ENCODE results near the gene CACNA1D.

Gene CACNA1D

DNA sequence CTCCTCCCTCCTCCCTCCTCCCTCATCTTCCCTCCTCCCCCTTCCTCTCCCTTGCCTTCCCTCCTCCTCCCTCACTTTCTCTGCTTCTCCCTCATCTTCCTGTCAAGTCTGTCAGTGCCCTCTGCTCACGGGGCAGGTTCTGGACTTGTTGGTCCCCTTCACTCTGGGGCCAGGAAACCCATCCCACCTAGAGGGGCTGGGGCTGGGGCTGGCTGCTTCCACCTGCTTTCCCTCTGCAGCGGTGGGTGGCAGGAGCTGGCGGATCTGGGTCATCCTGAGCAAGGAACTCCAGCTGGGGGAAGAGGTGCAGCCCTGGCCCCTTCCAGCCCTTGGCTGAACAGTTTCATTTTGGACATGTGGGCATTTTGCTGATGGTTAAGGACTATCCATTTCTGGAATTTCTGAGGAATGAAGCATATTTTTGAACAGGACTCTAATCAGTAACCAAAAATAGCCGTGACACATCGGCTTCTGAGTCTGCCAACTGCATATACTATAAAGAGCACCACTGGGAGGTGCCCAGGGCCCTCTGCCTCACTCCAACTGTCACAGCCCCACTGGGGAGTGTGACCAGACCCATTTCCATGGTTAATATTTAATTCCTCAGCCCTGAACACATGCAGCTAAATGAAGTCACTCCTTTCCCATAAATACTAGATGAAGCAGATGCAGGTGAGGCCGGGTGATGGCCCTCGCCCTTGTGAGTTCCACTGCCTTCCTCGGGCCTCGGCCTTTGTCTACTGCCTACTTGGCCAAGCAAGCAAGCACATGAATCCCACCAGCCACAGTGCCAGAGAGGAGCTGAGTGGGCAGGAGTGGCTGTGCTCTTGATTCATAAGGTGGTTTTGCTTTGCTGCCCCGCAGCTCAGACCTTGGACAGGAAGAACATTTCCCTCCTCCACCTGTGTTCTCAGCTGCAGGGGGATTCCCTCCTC lies 312.0 kb downstream of the CACNA1D start:
- peak; percentile 7; the same call in 1 of the 2 replicates for TF ChIP-seq POLR2A (IDR thresholded peaks at IDR 0.05; ENCODE audit: low read depth, low read length)
- DNase-seq (ENCODE audit: insufficient read length, low spot score) (peak; percentile 62), FAIRE-seq (no peak)

DNA sequence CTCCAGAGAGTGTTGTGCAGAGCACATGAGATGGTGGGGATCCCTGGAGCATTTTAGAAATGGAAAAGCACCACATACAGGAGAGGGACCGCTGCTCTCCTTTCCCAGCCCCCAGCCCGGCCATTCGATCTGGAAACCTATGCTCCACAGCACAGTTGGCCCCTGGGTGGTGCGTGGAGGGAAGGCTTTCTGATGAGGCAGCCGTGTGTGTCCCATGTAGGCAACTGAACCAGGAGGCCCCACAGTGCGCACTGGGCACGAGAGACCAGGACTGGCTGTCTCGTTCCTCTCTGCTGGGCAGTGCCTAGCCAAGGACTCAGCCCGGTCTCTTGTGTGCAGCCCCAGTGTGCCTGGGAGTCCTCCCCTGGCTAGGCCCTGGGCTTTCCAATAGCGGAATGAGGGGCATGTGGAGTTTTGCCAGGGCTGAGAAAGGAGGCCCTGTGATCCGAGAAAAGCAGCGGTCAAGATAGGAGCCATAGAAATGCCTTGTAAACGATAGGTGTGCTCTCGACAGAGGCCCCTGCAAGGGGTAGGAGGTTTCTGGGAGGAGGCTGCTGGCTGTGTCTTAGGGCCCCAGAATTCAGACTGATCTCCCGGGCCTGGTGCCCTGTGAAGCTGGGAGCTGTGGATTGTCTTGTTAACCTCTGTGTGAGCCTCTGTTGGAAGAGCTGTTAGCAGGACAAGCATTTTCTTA lies 312.9 kb downstream of the CACNA1D start:
- DNase-seq (ENCODE audit: insufficient read length, low spot score) (no peak), FAIRE-seq (no peak)
- no peak for TF ChIP-seq POLR2A (IDR thresholded peaks at IDR 0.05; ENCODE audit: low read depth, low read length)

DNA sequence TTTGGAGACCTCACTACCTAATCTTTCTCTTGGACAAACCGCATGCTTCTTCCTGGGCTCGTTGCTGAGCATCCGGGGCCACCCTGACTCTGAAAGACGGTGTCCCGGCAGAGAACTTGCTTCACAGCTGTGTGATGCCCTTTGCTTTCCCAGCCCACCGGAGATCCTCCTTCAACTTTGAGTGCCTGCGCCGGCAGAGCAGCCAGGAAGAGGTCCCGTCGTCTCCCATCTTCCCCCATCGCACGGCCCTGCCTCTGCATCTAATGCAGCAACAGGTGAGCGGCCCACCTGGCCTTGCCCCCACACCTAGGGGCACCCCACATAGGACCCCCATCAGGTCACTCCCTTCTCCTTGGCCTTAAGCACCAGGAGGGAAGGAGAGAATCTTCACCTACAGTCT lies 314.1 kb downstream of the CACNA1D start:
- no peak for TF ChIP-seq POLR2A (IDR thresholded peaks at IDR 0.05; ENCODE audit: low read depth, low read length)
- FAIRE-seq: no peak
- no peak for DNase-seq (ENCODE audit: insufficient read length, low spot score)

DNA sequence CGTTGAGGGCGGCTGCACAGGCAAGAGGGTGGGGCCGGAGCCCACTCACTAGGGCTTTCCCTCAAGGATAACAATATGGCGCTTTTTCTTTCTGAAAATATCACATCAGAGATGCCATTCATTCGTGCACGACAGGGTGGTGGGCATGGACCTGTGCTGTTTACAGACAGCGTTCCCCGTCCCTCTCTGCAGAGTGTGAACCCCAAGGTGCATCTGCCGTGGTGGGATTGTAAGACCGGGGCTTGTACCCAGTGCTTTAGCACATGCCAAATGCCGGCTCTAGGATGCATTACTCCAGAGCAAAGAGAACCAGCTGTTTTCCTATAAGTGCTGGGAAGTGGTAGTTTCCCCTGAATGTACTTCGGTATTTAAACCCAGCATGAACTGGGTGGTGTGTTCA lies 314.9 kb downstream of the CACNA1D start:
- no peak for TF ChIP-seq POLR2A (IDR thresholded peaks at IDR 0.05; ENCODE audit: low read depth, low read length)
- no peak for DNase-seq (ENCODE audit: insufficient read length, low spot score)
- no peak for FAIRE-seq

DNA sequence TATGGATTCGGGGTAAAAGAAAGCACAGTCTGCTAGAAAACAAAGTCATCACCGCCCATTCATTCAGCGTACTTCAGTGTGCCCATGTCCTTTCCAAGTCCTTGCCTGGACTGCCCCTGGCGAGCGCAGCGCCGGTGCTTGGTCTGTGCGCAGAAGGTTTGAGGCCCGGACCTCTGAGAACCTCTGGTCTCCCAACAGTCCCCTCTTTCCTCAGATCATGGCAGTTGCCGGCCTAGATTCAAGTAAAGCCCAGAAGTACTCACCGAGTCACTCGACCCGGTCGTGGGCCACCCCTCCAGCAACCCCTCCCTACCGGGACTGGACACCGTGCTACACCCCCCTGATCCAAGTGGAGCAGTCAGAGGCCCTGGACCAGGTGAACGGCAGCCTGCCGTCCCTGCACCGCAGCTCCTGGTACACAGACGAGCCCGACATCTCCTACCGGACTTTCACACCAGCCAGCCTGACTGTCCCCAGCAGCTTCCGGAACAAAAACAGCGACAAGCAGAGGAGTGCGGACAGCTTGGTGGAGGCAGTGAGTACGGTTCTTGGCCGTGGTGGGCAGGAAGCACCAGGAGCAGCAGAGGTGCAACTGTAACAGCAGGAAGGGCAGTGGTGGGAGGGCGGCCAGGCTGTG lies 315.5 kb downstream of the CACNA1D start:
- DNase-seq (ENCODE audit: insufficient read length, low spot score): no peak
- no peak for TF ChIP-seq POLR2A (IDR thresholded peaks at IDR 0.05; ENCODE audit: low read depth, low read length)
- no peak for FAIRE-seq

DNA sequence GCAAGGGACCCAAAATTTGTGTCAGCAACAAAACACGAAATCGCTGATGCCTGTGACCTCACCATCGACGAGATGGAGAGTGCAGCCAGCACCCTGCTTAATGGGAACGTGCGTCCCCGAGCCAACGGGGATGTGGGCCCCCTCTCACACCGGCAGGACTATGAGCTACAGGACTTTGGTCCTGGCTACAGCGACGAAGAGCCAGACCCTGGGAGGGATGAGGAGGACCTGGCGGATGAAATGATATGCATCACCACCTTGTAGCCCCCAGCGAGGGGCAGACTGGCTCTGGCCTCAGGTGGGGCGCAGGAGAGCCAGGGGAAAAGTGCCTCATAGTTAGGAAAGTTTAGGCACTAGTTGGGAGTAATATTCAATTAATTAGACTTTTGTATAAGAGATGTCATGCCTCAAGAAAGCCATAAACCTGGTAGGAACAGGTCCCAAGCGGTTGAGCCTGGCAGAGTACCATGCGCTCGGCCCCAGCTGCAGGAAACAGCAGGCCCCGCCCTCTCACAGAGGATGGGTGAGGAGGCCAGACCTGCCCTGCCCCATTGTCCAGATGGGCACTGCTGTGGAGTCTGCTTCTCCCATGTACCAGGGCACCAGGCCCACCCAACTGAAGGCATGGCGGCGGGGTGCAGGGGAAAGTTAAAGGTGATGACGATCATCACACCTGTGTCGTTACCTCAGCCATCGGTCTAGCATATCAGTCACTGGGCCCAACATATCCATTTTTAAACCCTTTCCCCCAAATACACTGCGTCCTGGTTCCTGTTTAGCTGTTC lies 316.9 kb downstream of the CACNA1D start:
- no peak for FAIRE-seq
- no peak for DNase-seq (ENCODE audit: insufficient read length, low spot score)
- no peak for TF ChIP-seq POLR2A (IDR thresholded peaks at IDR 0.05; ENCODE audit: low read depth, low read length)

DNA sequence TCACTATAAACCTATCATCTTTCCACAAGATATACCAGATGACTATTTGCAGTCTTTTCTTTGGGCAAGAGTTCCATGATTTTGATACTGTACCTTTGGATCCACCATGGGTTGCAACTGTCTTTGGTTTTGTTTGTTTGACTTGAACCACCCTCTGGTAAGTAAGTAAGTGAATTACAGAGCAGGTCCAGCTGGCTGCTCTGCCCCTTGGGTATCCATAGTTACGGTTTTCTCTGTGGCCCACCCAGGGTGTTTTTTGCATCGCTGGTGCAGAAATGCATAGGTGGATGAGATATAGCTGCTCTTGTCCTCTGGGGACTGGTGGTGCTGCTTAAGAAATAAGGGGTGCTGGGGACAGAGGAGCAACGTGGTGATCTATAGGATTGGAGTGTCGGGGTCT lies 318.0 kb downstream of the CACNA1D start:
- TF ChIP-seq POLR2A (IDR thresholded peaks at IDR 0.05; ENCODE audit: low read depth, low read length): no peak
- FAIRE-seq: no peak
- no peak for DNase-seq (ENCODE audit: insufficient read length, low spot score)

DNA sequence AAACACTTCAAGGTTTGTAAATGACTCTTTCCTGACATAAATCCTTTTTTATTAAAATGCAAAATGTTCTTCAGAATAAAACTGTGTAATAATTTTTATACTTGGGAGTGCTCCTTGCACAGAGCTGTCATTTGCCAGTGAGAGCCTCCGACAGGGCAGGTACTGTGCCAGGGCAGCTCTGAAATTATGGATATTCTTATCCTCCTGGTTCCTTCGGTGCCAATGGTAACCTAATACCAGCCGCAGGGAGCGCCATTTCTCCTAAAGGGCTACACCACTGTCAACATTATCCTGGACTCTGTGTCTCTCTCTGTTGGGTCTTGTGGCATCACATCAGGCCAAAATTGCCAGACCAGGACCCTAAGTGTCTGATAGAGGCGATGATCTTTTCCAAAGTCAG lies 318.8 kb downstream of the CACNA1D start:
- no peak for TF ChIP-seq POLR2A (IDR thresholded peaks at IDR 0.05; ENCODE audit: low read depth, low read length)
- DNase-seq (ENCODE audit: insufficient read length, low spot score) (no peak), FAIRE-seq (no peak)

DNA sequence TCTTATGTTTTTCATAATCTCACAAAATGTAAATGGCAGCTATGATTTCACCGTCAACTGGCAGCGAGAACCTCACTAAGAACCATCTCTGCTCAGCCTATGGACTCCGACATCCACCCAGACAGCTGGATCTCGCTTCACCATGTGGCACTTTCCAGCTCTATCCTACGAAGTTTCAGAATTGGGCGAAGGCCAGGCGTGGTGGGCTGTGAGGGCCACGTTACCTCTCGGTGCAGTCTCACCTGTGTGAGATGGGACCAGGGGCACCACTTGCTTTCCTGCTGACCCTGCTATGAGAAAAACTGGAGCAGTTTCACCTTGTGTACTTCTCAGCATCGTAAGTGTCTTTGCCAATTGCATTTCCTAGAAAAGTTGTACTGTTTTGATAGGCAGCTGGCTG lies 319.5 kb downstream of the CACNA1D start:
- FAIRE-seq: no peak
- no peak for TF ChIP-seq POLR2A (IDR thresholded peaks at IDR 0.05; ENCODE audit: low read depth, low read length)

DNA sequence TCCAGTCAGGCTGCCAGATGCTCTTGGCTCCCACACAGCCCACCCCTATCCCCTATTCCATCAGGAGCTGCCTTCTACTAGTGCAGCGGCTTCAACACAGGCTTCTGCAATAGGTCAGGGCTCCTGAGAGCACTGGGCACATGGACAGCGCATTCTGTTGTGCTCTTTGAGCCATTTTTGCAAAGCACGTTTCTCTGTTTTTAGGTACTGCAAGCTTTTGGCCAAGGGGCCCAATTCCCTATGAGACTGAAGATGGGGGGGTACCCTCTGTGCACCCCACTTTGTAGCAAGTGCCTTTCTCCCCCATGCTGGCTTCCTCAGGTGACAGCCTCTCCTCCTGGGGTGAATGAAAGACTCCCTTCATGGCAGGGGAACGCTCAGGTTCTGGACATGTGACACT lies 320.7 kb downstream of the CACNA1D start:
- TF ChIP-seq POLR2A (IDR thresholded peaks at IDR 0.05; ENCODE audit: low read depth, low read length): no peak
- no peak for DNase-seq (ENCODE audit: insufficient read length, low spot score)
- no peak for FAIRE-seq

More for the DNA sequence above, 319.5 kb downstream of the CACNA1D start:
- DNase-seq (ENCODE audit: insufficient read length, low spot score): no peak

DNA sequence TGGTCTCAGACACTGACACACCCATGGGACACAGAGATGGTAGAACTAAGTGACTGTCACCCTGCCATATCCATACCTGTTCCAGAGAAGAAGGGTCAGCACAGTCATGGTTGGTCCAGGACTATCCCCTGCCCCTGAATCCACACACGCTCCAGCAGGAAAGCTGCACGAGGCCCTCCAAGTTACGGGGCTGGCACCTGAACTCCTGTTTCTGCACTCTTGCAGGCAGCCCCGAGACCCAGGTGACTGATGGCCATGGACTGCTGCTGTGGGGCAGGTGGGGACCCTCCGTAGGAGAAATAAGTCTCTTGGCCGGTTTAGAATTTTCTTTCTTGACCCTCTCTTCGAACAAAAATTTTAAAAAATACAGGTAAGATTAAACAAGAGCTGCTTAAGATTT lies 321.2 kb downstream of the CACNA1D start:
- DNase-seq (ENCODE audit: insufficient read length, low spot score) (no peak), FAIRE-seq (no peak)
- no peak for TF ChIP-seq POLR2A (IDR thresholded peaks at IDR 0.05; ENCODE audit: low read depth, low read length)

DNA sequence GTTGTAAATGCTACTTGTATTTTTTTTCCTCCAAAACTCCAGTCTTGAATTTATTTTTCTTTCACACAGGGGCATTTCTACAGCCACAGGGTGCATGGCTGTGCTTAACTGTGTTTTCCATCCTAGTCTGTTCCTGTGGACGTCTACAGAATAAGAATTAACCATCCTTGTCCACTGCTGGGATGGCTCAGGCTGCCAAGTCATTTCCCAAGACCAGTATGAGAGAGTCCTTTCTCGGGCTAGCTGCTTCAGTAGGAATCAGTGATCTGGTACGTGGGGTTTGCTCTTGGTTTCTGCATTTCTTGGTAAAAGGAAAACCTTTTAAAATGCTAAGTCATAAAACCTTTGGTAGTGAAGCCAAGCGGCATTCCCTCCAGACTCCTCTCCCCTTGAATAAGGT lies 322.0 kb downstream of the CACNA1D start:
- no peak for FAIRE-seq

DNA sequence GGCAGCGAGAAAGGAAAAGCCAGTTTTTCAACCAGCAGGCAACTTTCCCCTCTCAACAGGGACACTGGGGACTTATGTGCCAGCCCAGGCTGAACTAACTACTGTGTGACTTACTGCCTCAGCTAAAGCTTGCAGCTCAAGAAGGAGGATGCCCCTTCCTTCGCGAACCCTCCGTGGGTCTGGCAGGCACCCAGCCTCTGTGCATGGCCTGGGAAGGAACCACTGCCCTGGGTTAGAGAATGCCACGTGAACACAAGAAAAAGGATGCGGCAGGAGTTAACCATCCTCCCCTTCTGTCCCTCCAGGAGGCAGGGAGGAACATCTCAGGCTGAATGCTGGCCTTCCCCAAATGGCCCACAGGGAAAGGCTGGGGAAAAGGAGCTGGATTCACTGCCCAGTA lies 322.8 kb downstream of the CACNA1D start:
- no peak for FAIRE-seq
- no peak for DNase-seq (ENCODE audit: insufficient read length, low spot score)
- no peak for TF ChIP-seq POLR2A (IDR thresholded peaks at IDR 0.05; ENCODE audit: low read depth, low read length)

More for the DNA sequence above, 322.0 kb downstream of the CACNA1D start:
- no peak for TF ChIP-seq POLR2A (IDR thresholded peaks at IDR 0.05; ENCODE audit: low read depth, low read length)
- DNase-seq (ENCODE audit: insufficient read length, low spot score): no peak
